Stimulated activated CD4-positive, alpha-beta T cell treated with anti-CD3 and anti-CD28 coated beads, Interleukin-1b, Interleukin-23, amount 100 ng/mL, for 48 hours (primary cell): ENCODE measurements around the gene CARD10.
"Not testable (repeated sequence)": the region's sequence is repeated elsewhere in the genome, so short reads cannot be mapped to it uniquely, and the experiment has no call there.

ENCODE experiments used
- DNase-seq: peaks from one replicate; pipeline ENCODE4 v3.0.0-alpha.2; 2020

Gene CARD10

DNA sequence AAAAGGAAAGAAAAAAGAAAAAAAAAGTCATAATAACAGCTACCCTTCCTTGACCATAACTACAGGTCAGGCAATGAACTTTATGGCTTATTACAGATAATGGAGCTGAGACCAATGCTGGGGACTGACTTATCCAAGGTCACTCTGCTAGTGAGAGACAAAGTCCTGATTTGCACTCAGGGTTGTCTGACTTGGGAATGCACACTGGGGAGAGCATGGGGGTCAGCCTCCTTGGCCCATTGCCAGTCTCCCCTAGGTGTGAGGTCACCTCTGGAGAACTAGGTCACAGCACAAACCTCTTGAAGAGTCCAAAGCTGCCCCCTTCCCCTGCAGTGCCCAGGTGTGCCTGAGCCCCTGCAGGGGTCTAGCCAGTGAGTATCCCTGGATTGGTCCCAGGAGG, 35.8 kb upstream of the CARD10 start:
- no peak for DNase-seq

DNA sequence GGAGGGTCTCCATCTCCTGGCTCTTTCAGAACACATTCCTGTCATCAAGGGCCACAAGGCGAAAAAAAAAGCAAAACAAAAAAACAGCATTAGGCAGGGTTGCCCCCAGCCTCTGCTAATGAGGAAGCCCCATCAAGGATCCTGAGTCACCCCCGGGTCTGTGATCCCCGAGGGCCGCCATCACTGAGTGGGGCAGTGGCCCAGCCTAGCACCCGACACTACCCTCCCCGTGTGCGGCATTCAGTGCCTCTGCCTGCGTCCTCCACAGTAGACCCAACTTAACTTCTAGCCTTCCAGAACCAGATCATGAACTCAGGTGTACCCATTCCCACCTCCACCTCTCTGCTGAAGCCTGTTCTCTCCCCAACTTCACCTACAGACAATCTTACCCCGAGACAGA, 34.5 kb upstream of the CARD10 start:
- no peak for DNase-seq

DNA sequence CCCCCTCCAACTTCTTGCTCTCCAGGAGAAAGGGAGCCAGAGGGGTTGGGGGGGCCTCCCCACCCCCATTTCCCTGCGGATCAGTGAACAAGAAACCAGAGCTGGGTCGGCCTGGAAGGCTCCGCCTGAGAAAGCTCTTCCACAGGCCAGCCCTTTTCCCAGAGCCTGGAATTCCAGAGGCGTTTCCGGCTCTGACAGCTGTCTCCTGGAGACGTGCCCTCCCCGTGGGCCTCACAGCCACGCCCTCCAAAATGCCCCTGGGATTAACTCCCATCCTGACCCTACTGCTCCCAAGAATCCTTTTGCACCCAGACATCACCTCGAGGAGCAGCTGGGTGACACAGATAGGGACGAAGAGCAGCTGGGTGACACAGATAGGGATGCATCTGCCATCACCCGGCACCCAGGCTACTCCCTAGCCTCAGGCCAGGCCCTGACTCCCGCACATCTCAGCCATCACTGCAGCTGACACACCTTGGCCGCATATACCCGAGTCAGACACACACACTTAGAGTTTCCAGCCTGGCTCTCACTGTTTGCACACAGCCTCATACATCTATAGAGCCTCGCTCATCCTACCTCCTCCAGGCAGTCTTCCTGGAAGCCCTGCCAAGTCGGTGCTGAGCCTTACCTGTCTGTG, 33.4 kb upstream of the CARD10 start:
- no peak for DNase-seq

DNA sequence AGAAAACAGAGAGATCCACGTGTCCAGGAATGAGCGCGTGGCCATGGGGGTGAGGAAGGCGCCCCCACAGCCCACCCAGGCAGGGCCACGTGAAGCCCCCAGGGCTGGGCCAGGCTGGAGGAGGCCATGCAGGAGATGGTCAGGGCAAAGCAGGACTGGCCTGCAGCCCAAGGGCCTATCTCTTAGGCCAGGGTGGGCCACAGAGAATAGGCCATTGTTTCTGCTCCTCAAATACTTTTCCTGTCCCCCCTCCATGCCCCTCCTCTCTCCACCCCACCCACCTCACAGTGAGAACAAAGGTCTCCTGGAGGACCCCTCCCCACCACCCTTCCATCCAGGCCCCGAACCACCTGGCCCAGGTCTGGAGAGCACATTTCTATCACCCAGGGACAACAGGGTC, 32.8 kb upstream of the CARD10 start:
- no peak for DNase-seq

DNA sequence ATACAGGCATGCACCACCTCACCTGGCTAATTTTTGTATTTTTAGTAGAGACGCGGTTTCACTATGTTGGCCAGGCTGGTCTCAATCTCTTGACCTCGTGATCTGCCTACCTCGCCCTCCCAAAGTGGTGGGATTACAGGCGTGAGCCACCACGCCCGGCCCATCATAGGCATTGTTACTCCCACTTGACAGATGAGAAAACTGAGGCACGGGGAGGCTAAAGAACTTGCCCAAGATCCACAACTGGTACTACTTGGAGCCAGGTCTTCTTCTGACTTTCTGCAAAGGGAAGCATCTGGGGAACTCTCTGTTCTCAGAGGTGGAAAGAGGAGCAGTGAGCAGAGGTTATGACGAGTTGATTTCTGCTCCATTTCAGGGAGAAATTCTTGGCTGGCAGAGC, 31.7 kb upstream of the CARD10 start:
- not testable (repeated sequence) for DNase-seq

DNA sequence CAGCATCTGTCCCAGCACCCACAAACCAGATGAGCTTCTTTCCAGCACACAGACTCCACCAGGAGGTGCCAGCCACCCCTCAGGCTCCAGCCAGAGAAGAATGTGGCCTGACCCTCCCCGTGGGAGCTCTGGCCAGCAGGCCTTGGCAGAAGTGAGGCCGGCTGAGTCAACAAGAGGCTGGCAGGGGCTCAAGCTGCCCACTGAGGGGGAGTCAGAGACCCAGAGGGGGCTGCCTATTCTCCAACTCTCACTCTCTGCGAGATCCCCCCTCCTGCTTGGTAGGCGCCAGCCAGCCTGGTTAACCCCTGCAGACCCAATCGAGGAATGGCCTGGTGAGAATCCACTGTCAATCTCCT, 30.5 kb upstream of the CARD10 start:
- no peak for DNase-seq

DNA sequence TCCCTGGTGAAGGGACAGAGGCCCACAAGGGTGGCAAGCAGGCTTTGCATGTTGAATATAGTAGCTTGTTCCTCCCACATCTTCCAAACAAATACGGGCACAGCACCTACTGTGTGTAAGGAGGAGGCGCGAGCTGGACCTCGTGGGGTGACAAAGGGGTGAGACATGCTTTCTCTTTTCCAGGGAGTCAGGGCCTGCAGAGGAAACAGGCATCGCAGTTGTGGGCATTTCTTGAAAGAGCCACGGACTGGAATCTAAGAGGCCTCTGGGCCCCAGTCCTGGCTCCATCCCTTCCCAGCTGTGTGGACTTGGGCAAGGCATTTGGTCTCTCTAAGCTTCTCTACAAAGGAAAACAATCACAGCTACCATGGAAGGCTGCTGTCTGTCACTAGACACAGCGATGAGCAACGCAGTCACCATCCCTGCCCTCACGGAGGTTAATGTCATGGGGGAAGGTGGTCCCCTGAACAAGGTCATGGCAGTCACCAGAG, 28.1 kb upstream of the CARD10 start:
- no peak for DNase-seq

DNA sequence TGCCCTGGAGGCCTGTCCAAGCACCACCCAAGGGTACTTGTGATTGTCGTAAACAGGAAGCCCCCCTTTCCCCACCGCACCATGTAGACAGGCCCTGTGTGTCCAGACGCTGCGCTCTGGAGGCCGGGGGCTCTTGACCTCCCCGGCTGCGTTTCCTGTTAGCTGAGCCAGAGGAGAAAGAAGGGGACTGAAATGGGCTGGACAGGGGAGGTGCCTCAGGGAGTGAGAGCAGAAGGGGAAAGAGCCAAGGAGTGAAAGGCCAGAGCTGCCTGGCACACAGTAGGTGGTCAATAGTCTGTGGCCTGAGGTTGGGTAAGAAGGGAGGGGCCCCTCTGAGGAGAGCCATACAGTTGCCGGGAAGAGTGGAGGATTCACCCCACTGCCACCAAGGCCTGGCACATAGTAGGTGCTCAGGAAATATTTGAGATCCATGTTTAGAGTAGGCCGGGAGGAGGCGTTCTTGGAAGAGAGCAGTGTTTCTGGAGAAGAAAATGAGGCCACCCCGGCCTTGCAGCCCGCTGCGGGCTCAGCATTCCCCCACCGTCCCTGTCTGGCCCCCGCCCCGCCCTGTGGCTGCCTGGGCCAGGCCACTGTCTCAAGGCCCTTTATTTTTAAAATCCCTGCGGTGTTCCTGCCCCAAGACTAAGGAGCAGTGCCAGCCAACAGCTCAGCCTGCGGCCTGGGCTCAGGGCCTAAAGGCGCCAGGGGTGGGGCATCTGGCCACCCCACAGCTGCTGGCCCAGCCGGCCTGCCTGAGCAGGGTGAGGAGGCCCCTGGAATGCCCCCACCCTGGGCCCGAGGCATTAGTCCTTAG, 27.4 kb upstream of the CARD10 start:
- no peak for DNase-seq

DNA sequence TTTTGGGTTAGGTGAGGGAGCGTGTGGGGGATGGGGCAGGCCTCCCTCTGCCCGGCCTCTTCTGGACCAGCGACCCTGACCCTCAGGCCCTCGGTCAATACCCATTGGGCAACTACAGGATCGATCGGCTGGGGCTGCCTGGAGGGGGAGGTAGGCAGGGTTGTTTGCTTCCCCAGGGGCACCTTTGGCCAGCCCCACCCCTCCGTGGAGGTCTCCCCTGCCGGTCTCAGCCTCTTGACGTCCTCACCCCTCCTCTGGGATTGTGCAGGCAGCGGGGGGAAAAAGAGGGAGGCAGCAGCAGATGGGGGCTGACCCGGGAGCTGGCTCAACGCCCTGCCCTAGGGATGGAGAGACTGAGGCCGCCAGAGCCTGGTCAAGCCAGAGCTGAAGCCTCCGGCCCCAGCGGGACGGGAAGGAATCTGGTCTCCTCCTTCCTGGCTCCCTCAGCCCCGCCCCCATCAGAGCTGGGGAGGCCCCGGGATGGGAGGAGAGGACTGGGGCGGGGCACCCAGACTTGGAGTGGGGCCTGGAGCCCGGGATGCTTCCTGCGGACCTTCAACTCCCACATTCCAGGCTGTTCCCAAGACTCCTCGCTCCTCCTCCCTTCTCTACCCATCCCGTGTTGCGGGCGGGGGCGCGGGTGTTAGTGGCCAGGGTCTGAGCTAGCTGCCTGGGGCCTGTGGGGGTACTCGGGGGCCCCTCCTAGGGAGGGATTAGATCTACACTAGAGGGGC, 26.7 kb upstream of the CARD10 start:
- no peak for DNase-seq

DNA sequence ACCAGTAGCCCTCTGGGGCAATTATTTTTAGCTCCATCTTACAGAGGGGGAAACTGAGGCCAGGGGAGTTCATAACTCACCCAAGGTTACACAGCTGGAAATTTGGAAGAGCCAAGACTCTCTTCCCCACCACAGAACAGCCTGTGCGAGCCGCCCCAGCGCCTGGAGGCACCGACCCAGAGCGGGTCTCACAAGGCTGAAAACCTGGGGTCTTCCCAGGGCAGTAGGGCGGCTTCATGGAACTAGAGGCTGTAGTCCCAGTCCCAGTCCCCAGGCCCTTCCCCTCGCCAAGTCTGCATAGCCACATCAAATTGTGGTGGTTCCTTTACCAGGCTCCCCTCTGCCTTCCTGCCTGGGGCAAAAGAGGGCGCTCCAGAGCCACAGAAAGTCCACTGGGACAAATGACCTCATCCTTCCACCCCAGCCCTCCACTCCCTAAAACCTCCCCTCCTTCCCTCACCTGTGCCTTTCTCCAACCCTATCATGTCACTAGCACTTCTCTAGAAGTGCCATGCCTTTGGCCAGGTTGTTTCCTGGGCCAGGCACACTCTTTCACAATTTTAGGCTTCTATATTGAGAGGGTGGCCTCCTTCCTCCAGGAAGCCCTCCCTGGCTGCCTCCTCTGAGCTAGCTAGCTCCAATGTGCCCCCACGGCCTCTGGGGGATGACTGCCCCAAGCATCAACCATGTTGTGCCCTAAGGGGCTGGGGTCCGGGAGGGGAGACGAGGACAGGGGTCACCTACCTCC, 25.9 kb upstream of the CARD10 start:
- DNase-seq, result peak; percentile 54

DNA sequence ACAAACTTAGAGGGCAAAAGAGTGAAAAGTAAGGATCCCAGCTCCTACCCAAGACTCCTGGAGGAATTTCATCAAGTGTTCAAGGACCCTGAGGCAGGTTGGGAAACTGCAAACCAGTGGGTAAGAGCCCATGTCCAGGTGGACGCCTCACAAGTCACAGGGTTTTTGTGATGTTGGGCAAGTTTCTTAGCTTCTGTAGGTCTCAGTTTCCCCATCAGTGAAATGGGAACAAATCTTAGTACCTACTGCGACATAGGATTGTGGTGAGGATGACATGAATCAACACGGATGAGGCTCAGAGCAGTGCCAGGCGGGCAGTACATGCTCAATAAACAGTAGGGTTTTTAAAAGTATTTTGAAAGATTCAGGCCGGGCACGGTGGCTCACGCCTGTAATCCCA, 23.7 kb upstream of the CARD10 start:
- DNase-seq, result no peak

DNA sequence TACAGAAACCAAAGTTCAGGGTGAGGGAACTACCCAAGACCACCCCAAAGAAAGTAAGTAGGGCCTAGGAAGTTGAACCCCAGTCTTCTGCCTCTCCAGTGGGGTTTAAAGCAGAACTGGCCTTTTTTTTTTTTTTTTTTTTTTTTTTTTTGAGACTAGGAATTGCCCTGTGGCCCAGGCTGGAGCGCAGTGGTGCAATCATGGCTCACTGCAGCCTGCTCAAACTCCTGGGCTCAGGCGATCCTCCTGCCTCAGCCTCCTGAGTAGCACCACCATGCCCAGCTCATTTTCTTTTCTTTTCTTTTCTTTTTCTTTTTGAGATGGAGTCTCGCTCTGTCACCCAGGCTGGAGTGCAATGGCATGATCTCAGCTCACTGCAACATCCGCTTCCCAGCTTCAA, 23.2 kb upstream of the CARD10 start:
- DNase-seq, result not testable (repeated sequence)

DNA sequence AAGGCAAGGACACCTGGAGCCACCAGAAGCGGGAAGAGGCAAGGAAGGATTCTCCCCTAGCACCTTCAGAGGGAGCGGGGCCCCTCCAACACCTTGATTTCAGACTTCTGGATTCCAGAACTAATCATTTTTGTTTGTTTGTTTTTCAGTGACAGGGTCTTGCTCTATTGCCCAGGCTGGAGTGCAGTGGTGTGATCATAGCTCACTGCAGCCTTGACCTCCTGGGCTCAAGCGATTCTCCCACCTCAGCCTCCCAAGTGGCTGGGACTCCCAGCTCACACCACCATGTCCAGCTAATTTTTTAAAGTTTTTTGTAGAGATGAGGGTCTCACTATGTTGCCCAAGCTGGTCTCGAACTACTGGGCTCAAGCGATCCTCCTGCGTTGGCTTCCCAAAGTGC, 20.6 kb upstream of the CARD10 start:
- DNase-seq, result not testable (repeated sequence)

DNA sequence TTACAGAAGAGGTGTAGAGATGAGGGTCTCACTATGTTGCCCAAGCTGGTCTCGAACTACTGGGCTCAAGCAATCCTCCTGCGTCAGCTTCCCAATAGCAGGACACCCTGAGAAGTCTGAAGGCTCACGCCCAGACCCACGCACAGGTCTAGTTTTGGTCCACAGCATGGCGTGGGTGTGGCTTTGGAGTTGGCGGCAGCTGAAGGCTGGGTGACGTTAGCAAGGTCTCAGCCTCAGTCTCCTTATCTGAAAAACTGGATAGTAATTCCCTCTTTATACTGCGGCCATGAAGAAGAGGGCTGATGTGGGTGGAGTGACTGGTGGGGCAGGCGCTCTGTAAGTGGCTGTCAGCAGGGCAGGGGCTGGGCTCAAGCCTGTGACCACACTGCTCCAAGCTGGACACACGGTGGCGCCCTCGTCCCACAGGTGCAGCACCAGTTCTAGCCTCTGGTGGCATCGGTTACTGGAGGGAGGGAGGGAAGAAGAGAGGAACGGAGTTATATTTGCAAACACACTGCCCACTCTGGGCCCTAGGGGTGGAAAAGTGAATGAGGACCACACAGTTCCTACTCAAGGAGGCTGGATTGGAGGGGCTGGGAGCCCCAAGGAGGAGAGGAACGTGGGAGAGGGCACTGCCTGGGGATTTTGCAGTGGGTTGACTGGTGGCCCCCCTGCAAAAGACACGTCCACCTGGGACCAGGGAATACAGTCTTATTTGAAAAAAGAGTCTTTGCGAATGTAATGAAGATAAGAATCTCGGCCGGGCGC, 19.6 kb upstream of the CARD10 start:
- peak; percentile 92 for DNase-seq

DNA sequence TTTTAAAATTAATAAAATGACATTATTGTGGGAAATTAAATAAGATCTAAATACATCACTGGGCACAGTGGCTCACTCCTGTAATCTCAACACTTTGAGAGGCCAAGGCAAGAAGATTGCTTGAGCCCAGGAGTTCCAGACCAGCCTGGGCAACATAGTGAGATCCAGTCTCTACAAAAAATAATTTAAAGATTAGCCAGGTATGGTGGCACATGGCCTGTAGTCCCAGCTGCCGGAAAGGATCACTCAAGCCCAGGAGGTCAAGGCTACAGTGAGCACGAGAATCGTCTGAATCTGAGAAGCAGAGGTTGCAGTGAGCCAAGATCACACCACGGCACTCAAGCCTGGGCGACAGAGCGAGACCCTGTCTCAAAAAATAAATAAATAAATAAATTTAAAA, 15.9 kb upstream of the CARD10 start:
- DNase-seq, result no peak

DNA sequence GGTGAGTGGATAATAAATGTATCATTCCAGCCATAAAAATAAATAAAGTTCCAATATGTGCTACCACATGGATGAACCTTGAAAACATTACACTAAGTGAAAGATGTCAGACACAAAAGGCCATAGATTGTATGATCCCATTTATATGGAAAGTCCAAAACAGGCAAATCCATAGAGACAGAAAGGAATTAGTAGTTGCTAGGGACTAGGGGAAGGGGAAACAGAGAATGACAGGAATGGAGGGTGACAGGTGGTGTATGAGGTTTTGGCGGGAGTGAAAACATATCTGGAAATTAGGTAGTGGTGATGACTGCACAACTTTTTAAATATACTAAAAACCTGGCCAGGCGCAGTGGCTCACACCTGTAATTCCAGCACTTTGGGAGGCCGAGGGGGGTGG, 15.2 kb upstream of the CARD10 start:
- DNase-seq, result no peak

DNA sequence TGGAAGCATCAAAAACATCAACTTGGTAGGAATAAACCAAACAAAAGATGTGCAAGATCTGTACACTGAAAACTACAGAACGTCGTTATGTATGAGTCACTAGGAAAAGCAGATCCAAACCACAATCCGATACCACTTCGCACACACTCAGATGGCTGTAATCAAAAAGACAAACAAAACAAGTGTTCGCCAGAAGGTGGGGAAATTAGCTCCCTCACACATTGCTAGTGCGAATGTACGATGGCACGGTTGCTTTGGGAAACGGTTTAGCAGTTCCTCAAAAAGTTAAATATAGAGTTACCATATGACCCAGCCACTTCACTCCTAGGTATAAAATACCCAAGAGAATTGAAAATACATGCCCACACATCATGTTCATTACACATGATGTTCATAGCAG, 14.8 kb upstream of the CARD10 start:
- no peak for DNase-seq

DNA sequence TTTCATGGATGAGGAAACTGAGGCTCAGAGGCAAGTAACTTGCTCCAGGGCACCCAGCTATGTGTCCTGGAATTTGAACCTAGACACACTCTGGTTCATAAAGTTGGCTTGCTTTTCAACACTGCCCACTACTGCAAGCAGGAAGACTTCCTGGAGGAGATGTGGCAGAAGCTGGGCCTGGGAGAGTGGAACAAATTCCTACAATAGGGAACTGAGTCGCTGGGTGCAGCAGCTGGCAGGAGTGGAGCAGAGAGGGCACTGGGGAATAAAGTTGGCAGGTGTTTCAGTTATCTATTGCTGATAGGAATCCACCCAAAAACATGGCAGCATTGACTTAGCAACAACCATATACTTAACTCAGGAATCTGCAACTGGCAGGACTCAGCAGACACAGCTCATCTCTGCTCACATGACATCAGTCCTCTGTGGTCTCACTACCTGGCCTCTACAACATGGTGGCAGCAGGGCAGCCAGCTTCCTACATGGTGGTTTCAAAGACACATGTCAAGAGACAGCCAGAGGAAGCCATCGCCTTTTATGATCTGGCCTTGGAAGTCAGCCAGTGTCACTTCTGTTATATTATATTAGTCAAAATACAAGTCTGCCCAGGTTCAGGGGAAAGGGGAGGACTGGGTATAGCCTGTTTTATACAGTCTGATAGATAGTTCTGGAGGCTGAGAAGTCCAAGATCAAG, 10.6 kb upstream of the CARD10 start:
- no peak for DNase-seq

DNA sequence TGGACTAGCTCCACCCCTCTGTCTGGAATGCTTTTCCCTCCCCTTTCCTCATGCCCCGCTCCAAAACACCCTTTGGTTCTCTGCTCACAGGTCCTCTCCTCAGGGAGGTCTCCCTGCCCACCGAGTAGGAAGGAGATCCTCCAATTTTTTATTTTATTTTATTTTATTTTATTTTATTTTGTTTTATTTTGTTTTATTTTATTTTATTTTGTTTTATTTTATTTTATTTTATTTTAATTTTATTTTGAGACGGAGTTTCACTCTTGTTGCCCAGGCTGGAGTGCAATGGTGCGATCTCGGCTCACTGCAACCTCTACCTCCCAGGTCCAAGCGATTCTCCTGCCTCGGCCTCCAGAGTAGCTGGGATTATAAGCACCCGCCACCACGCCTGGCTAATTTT, 8.7 kb upstream of the CARD10 start:
- DNase-seq, result not testable (repeated sequence)

DNA sequence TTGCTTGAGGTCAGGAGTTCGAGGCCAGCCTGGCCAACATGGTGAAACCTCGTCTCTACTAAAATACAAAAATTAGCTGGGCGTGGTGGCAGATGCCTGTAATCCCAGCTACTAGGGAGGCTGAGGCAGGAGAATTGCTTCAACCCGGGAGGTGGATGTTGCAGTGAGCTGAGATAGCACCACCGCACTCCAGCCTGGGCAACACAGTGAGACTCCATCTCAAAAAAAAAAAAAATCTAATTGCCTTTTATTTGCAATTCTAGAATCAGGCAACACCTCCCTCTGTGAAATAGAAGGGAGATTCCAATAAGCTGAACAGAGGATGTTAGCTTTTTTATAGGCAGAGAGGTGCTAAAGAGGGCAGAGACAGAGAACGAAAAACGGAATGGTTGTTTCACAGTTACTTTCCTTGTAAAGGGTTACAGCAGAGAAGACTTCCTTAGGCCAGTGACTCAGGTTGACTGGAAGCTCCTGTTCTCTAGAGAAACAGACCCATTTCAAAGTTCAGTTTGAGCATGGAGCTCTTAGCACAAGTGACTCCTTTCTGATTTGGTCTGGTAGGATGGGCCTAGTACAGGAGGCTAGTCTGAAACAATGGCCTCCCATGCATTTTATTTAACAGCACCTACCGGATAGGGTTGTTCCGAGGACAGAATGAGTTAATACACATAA, 8.0 kb upstream of the CARD10 start:
- not testable (repeated sequence) for DNase-seq

DNA sequence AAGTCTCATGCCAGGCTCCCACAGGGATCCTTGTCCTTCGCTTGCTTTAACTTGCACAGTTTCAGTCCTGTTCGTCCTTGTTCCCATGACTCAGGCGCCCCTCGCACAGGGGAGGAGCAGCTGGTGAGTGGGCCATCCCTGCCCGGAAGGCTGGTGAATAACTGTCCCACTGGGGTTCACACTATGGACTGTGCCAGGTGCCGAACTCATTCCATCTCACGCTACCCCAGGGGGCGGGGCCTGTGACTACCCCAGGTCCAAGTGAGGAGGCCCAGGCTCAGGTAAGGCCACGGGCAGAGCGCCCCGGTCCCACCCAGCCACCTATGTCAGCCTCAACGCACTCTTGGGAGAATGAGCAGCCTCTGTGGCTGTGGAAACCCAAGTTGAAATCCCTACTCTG, 7.2 kb upstream of the CARD10 start:
- no peak for DNase-seq
